ENCODE results near the gene STOML1.

GRCh38 chr15:73985101-73985873 lies 6.8 kb downstream of the STOML1 start:
- TF ChIP-seq EZH2 (IDR thresholded peaks at IDR 0.05; ENCODE audit: borderline replicate concordance, low read length) (no peak), CTCF (IDR thresholded peaks at IDR 0.05; ENCODE audit: low read length) (no peak)
